Raji (cell line): ENCODE results near the gene TMED9.

Experiments
- POLR2A ChIP-seq: IDR thresholded peaks from 2 replicates; pipeline ENCODE4 v1.6.1; 2011; ENCODE audit warnings: low read depth, low read length, control low read depth; ENCODE audit not compliant: insufficient read depth

Gene TMED9

DNA sequence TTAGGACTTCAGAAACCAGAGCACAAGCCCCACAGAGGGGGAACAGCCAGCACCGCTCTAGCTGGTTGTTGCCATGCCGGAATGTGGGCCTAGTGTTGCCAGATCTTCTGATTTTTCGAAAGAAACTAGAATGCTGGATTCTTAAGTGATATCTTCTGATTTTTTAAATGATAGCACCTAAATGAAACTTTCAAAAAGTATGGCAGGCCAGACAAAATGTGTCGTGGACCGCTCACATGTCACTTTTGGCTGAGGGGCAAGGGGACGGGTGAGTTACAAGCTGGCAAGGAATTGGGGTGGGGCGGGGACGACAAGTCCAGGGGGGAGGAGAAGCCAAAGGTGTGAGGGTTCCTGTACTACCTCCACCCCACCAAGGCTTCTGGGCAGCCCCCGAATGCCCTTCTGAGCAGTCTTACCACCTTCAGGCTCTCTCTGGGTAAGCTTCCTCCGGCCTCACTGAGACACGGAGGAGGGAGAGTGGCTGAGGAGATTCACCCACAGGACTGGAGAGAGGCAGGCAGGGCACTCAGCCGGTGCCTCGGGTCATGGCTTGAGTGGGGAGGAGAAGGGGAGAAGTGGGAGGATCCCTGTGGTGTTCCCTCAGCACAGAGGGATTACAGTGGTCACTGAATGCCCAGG lies 18.2 kb downstream of the TMED9 start:
- no peak for TF ChIP-seq POLR2A

- no peak for TF ChIP-seq POLR2A
Measured at GRCh38 chr5:177610770-177611445, 18.9 kb downstream of the TMED9 start.

GRCh38 chr5:177611446-177612214 lies 19.6 kb downstream of the TMED9 start:
- TF ChIP-seq POLR2A, result no peak

GRCh38 chr5:177612215-177612673 lies 20.2 kb downstream of the TMED9 start:
- no peak for TF ChIP-seq POLR2A

- TF ChIP-seq POLR2A, result no peak
Measured at GRCh38 chr5:177620560-177620959, 28.6 kb downstream of the TMED9 start.
